Colon (tissue), 2 donors: ENCODE results near the gene LILRB5.
"Not testable (repeated sequence)": the region's sequence is repeated elsewhere in the genome, so short reads cannot be mapped to it uniquely, and the experiment has no call there.

ENCODE experiments used
- FAIRE-seq: peaks from 2 replicates; lab custom pipeline; 2012; peaks lifted over from hg19 to GRCh38; lab: Jason Lieb, UNC
- donor health status: control.
- donor health status: control.

The LILRB5 gene

DNA sequence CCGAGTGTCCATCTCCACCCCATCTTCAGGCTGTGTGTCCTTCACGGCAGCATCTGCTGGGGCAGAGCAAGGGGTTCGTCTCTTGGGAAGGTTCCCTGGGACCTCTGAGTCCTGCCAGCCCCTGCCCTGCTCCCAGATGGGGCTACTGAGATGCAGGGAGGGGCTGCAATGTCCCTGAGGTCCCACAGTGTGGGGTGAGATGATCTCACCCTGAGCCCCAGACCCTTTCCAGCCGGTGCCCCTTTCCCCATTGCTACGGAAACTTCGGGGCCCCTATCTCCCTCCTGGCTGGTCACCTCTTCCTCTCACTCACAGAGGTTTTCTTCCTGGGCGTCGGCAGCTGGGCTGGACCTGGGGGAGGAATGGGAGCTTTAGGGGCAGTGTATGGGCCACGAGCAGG is 18.9 kb upstream of the LILRB5 start:
- FAIRE-seq: no peak

GRCh38 chr19:54274516-54274915 is 17.4 kb upstream of the LILRB5 start:
- FAIRE-seq: not testable (repeated sequence)

- no peak for FAIRE-seq
Observed at GRCh38 chr19:54273821-54274220, 16.7 kb upstream of the LILRB5 start.

DNA sequence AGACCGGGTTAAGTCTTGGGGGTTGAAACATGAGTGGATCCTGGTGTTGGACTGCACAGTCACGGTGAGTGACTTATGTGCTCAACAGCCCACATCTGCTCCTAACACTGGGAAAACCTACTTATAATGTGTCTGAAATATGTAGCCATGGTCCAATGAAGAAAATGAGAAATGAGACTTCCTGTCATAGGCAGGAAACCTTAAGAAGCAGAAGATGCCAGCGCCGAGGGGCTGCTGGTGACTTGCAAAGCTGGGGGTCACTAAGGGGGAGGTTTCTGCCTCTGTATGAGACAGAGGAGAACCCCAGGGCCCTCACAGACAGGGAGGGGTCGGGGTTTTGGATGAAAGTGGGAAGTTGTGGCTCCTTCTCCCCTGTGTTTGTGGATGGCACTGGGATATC is 15.1 kb upstream of the LILRB5 start:
- not testable (repeated sequence) for FAIRE-seq

DNA sequence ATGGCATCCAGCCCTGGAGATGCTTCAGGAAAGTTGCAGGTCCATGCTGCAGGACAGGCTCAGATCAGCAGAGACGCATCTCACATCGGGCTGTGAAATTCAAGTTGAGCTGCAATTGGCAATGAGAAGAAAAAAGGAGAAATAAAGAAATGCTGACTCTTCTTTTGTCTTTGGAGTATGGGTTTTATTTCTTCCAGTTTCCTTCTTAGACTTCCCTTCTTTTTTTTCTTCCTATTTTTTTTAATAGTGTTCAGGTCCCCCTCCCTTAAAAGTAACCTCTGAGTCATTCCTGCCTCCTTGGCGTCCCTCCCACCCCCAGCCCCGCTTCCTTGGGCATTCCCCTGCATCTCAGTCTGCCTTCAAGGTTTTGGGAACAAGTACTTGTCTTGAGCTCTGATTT is 14.5 kb upstream of the LILRB5 start:
- not testable (repeated sequence) for FAIRE-seq

DNA sequence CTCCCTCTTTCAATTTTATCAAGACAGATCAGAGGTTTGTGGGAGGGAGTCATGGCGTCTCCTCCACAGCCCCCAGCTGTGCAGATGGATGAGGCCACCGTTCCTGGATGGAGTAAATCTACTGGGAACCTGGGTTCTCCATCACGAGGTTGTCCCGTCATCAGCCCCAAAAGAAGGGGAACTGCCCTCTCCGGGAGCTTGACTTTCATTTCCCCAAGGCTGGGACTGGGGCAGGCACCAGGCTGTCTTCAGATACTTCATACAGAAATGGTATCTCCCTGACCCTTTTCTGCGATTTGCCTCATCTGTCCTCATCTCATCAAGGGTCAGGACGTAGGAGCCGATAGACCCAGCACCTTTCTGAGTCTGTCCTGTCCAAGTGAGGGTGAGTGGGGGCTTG is 14.0 kb upstream of the LILRB5 start:
- no peak for FAIRE-seq

DNA sequence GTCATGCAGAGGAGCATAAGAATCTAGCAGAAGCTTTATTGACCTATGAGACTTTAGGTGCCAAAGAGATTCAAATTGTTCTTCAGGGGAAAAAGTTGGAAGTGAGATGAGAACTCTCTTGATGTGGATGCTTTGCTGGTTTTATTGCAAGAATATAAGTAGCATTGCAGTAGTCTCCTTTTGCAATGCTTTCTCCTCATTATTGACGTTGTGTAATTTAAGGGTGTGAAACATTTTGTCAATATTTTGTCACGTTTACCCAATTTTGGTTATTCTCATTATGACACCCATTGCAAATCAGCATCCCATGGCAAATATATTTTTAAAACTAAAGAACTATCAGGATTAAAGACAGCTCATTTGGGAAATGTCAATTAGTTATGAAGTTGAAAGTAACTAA is 11.9 kb upstream of the LILRB5 start:
- no peak for FAIRE-seq

- no peak for FAIRE-seq
Observed at GRCh38 chr19:54266133-54266532, 9.1 kb upstream of the LILRB5 start.

GRCh38 chr19:54262470-54262869 is 5.4 kb upstream of the LILRB5 start:
- no peak for FAIRE-seq

DNA sequence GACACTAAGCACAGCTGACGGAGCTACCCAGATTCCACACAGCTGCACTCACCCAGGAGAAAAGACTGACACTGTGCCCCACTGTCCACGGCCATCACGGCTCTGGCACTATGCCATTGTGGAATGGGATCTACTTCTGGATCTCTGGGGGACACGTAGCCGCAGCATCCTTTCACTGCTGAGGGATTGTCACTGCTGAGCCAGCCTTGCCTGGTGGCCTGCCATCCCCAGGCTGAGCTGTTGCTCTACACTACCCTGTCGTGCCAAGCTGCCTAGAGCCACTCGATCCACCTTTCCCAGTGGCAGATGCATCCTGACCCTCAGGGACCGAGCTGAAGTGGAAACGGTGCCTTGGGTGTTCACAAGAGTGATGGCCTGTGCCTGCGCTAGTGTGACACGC is 5.0 kb upstream of the LILRB5 start:
- FAIRE-seq: no peak

DNA sequence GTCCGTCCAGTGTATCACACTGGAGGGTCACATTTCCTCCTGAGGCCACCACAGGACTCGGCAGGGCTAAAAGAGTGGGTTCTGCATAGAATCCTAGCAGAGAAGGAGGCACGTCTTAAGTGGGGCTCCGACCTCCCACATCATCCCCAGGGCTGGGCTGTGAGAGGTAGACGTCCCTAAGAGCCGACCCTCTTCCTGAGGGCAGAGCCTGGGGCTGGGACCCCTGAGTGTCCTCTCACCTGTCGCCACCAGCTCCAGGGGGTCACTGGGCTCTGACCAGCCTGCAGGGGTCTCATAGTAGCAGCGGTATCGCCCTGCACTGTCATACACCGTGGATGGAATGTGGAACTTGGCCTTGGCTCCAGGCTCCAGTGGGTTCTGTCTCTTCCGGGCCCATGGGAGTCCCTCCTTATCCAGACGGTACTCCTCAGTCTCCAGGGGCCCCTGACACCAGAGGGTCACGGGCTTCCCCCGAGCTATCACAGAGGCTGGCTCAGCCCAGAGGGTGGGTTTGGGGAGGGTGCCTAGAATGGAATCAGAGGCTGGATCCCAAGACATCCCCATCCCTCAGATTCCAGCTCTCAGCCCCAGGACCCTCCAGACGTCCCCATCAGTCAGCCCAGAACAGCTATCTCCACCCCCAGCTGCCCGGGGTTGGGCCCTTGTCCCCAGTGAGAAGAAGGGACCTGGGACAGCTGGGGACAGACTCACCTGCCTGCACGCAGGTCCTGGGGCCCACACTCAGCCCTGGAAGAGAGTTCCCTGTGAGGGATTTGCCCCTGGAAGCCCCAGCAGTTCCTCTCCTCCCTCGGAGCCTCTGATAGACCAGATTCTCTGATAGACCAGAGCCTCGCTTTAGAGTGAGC is 590 bp downstream of the LILRB5 start:
- FAIRE-seq: no peak

- no peak for FAIRE-seq
Observed at GRCh38 chr19:54255105-54255775, 1.8 kb downstream of the LILRB5 start.

DNA sequence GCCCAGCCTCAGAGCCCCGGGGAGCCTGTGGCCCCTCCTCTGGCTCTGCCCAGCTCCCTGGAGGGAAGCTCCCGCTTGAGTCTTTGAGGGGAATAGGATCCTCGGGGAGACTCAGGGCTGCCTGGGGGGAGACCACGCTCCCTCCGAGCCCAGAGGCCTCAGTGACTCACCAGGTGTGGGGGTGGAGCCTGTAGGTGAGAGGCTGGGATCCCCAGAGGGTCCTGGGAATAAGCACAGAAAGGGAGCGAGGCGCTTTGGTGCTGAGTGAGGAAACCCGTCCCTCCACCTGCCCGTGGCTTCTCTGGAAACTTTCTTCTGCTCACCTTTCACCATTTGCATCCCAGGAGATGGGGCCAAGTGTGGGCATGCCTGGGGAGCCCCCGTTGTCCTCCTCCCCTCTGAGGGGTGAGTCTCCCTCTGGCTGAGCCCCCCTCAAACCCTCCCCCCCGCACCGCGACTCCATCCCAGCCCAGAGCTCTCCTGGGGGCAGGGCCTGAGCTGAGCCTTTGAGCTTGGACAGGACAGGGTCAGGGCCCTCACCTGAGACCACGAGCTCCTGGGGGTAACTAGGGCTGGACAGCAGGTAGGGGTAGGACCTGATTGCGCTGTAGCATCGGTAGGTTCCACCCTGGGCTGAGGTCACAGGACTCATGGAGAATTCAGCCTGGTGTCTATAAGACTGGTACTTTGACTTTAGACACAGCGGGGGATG is 2.7 kb downstream of the LILRB5 start:
- no peak for FAIRE-seq

DNA sequence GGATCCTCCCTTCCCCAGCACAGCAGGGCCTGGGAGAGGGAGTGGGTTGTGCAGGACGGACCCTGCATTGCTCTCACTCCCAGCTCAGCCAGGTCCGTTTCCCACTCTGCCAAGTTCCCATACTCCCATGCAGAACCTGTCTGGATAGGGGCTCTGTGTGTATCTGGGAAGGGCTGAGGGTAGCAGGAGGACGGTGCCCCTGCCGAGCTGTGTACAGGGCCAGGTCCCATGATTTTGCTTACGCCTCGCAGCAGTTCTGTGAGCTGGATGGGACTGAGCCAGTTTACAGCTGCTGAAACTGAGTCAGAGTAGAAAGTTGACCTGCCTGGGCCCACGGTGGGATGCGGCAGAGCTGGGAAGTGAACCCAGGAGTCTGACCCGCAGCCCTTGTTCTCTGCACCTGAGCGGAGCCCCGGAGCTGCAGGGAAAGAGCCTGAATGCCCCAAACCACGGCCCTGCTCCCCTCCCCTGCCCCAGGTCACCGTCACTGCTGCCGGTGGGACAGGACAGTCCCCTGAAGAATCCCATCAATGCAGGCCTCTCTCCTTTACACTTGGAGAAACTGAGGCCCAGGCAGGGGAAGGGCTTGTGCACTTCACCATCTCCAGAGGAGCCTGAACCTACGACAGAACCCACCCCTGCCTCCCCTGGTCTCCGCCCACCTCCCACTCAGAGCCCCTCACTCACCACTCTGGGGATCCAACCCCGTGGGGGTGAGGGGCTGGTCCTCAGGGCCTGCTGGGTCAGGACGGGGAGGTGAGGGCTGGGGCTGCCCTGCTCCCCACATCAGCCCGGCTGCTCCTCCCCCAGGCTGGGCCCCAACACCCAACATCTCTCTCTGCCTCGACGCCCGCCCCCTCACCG is 3.5 kb downstream of the LILRB5 start:
- no peak for FAIRE-seq

- no peak for FAIRE-seq
Observed at GRCh38 chr19:54252845-54253244, 4.2 kb downstream of the LILRB5 start.

DNA sequence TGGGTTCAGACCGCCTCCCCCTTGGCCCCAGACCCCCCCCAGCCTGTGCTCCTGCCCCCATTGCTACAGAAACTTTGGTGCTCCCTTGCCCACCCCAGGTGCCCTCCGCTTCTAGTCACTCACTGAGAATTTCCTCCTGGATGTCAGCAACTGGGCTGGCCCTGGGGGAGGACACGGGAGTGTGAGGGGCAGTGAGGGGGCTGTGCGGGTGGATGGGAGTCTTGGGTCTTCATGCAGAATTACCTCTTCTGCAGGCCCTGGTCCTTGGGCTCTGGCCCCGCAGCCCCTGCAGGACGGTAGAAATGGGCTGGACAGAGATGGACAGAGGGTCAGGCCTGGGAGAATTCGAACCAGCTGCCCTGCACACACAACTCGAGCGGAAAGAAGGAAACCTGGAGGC is 4.8 kb downstream of the LILRB5 start:
- no peak for FAIRE-seq

- no peak for FAIRE-seq
Observed at GRCh38 chr19:54248016-54248601, 9.0 kb downstream of the LILRB5 start.

- FAIRE-seq: no peak
Observed at GRCh38 chr19:54247106-54247930, 9.8 kb downstream of the LILRB5 start.

DNA sequence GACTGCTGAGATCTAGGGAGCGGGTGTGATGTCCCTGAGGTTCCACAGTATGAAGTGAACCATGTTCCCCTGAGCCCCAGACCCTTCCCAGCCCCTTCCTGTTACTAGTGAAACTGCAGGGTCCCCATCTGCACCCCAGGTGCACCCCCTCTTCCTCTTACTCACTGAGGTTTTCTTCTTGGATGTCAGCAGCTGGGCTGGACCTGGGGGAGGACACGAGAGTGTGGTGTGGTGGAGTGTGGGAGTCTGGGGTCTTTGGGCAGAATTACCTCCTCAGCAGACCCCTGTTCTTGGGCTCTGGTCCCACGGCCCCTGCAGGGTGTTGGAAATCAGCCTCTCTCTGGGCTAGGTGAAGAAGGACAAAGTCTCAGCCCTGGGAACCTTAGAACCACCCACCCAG is 11.1 kb downstream of the LILRB5 start:
- no peak for FAIRE-seq

DNA sequence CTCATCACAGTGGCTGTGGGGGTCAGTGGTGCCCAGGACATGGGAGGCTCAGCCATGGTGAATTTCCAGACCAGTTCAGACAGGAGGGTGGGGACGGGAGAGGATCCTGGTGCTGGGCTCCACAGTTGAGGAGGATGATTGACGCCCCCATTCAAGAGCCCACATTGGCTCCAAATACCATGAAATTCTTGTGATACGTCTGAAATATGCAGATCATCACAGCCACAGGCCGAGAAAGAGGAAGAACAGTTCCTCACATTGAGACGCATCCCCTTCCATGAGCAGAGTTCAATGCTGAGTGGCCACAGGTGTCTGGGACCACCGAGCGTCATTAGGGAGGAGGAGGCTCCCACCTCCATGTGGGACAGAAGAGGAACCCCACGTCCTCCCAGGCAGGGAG is 13.3 kb downstream of the LILRB5 start:
- FAIRE-seq: not testable (repeated sequence)

GRCh38 chr19:54242646-54243045 is 14.4 kb downstream of the LILRB5 start, which contains the start of gene LILRA6:
Gene LILRA6 (minus strand): TSS chr19:54242790.
- FAIRE-seq: not testable (repeated sequence)
